Keratinocyte (primary cell): ENCODE measurements around the gene ANXA4. TPM values are rescaled to one million over a fixed set of nuclear protein-coding genes. Genes with fewer than 3 reads are reported as not detected.

Source experiments
- DNase-seq: peaks from one replicate; pipeline ENCODE4 v3.0.0-alpha.2; 2011; ENCODE audit warnings: low read depth, missing footprints, low spot score
- FAIRE-seq: peaks from 2 replicates; lab custom pipeline; 2011; peaks lifted over from hg19 to GRCh38; lab: Jason Lieb, UNC
- H2AFZ ChIP-seq: 2 replicates; pipeline ENCODE4 v1.6.0; 2012; ENCODE audit warnings: low read length, control low read depth, inconsistent platforms; ENCODE audit not compliant: control insufficient read depth
- H3K27ac ChIP-seq: 2 replicates; pipeline ENCODE4 v1.5.1; 2011; ENCODE audit warnings: low read length; ENCODE audit not compliant: control insufficient read depth, insufficient read depth
- H3K27me3 ChIP-seq: 3 replicates; pipeline ENCODE4 v1.6.0; 2011; ENCODE audit warnings: low read length; ENCODE audit not compliant: control insufficient read depth, insufficient read depth; ENCODE audit errors: extremely low read depth
- H3K36me3 ChIP-seq, 2 experiments: 2 replicates in 1 of 2; 3 replicates in 1 of 2; pipeline ENCODE4 v1.5.1; 2011; ENCODE audit warnings: low read length in 2 of 2, mild to moderate bottlenecking in 1 of 2; ENCODE audit not compliant: control insufficient read depth in 2 of 2, insufficient read depth in 2 of 2; ENCODE audit errors: extremely low read depth in 1 of 2
- H3K4me1 ChIP-seq: 3 replicates; pipeline ENCODE4 v1.5.1; 2011; ENCODE audit warnings: low read length; ENCODE audit not compliant: control insufficient read depth, insufficient read depth; ENCODE audit errors: extremely low read depth
- H3K4me2 ChIP-seq: 3 replicates; pipeline ENCODE4 v1.6.0; 2011; ENCODE audit warnings: low read depth, low read length; ENCODE audit not compliant: control insufficient read depth, insufficient read depth; ENCODE audit errors: extremely low read depth
- H3K4me3 ChIP-seq, 3 experiments: fragments of 200-600 bp in 1 of 3; sonication (generic) in 1 of 3; 2 replicates in 2 of 3; 3 replicates in 1 of 3; pipeline ENCODE4 v1.5.1; 2011 to 2016; ENCODE audit warnings: low read length in 3 of 3, mild to moderate bottlenecking in 3 of 3, control low read depth in 2 of 3, inconsistent platforms in 1 of 3, low read depth in 1 of 3, mixed read lengths in 1 of 3, mixed run types in 1 of 3, moderate library complexity in 1 of 3; ENCODE audit not compliant: control insufficient read depth in 2 of 3, insufficient read depth in 2 of 3; ENCODE audit errors: extremely low read depth in 1 of 3
- H3K79me2 ChIP-seq: 2 replicates; pipeline ENCODE4 v1.6.0; 2012; ENCODE audit warnings: low read length; ENCODE audit not compliant: control insufficient read depth, insufficient read depth
- H3K9ac ChIP-seq: 3 replicates; pipeline ENCODE4 v1.6.0; 2011; ENCODE audit warnings: low read length; ENCODE audit not compliant: control insufficient read depth, insufficient read depth; ENCODE audit errors: extremely low read depth
- H3K9me1 ChIP-seq: 3 replicates; pipeline ENCODE4 v1.6.0; 2011; ENCODE audit warnings: low read length; ENCODE audit not compliant: control insufficient read depth, insufficient read depth; ENCODE audit errors: extremely low read depth
- H3K9me3 ChIP-seq: 2 replicates; pipeline ENCODE4 v1.5.1; 2012; ENCODE audit warnings: low read depth, low read length; ENCODE audit not compliant: control insufficient read depth
- H4K20me1 ChIP-seq: 3 replicates; pipeline ENCODE4 v1.6.0; 2011; ENCODE audit warnings: low read length; ENCODE audit not compliant: control insufficient read depth, insufficient read depth; ENCODE audit errors: extremely low read depth
- EZH2 ChIP-seq: IDR thresholded peaks from one replicate; pipeline ENCODE4 v1.6.1; 2012; ENCODE audit warnings: inconsistent platforms, mild to moderate bottlenecking, low read length, moderate library complexity
- dilution Hi-C: fragments of 300-500 bp; cut with MboI; formaldehyde crosslinking; loops from one replicate; pipeline ENCODE4 v1.7.0; 2020; ENCODE audit warnings: low sequenced_read_pairs; ENCODE audit not compliant: extremely low pct_ligation_motif_present
- polyA plus RNA-seq, 5 experiments: library from polyadenylated mRNA; depleted of rRNA in 3 of 5; stranded (reverse) in 3 of 5; stranded (forward) in 1 of 5; unstranded in 1 of 5; fragments of >200 nt; gene quantifications; 1 replicate in 1 of 5; 2 replicates in 3 of 5; 3 replicates in 1 of 5; pipeline versions ENCODE4 v1.2.1 to v1.2.3, GENCODE V29; 2011 to 2012; ENCODE audit warnings: missing spikeins in 2 of 5, low read depth in 1 of 5, low replicate concordance in 1 of 5
- TF ChIP-seq, protein P1 (sequence below), 3 experiments: IDR thresholded peaks in 1 of 3; conservative IDR thresholded peaks in 1 of 3; optimal IDR thresholded peaks in 1 of 3; 2 replicates in 2 of 3; 3 replicates in 1 of 3; pipeline versions ENCODE3 to v1.5.1; 2011; ENCODE audit warnings: low read length in 3 of 3, mild to moderate bottlenecking in 3 of 3, moderate library complexity in 2 of 3, control low read depth in 1 of 3, inconsistent platforms in 1 of 3; ENCODE audit not compliant: insufficient read depth in 2 of 3; ENCODE audit errors: extremely low read depth in 1 of 3

ANXA4 gene
- polyA plus RNA-seq, 1 donor (not counting 4 experiments of a cell fraction or from before 2014, with no cell fraction given), result 209 TPM

- dilution Hi-C loops, result no loop called here
- no peaks in the 10 kb centered on the region for H3K9me1 ChIP-seq
- H3K4me2 ChIP-seq, result no peak overlapping the region
- no peak for TF ChIP-seq EZH2
- TF ChIP-seq, protein P1, sequence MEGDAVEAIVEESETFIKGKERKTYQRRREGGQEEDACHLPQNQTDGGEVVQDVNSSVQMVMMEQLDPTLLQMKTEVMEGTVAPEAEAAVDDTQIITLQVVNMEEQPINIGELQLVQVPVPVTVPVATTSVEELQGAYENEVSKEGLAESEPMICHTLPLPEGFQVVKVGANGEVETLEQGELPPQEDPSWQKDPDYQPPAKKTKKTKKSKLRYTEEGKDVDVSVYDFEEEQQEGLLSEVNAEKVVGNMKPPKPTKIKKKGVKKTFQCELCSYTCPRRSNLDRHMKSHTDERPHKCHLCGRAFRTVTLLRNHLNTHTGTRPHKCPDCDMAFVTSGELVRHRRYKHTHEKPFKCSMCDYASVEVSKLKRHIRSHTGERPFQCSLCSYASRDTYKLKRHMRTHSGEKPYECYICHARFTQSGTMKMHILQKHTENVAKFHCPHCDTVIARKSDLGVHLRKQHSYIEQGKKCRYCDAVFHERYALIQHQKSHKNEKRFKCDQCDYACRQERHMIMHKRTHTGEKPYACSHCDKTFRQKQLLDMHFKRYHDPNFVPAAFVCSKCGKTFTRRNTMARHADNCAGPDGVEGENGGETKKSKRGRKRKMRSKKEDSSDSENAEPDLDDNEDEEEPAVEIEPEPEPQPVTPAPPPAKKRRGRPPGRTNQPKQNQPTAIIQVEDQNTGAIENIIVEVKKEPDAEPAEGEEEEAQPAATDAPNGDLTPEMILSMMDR (optimal IDR thresholded peaks at IDR 0.05 in 1 of 3, IDR thresholded peaks at IDR 0.05 in 1 of 3, conservative IDR thresholded peaks at IDR 0.05 in 1 of 3; ENCODE audit: extremely low read depth in 1 of 3, insufficient read depth in 2 of 3, low read length in 3 of 3), result no peak
- no peaks in the 10 kb centered on the region for H3K36me3 ChIP-seq
- no peaks in the 10 kb centered on the region for H4K20me1 ChIP-seq
- H3K27ac ChIP-seq, result no peak overlapping the region
- no peak overlapping the region for H2AFZ ChIP-seq
- H3K4me1 ChIP-seq, result peaks cover 11% of the 10 kb centered on the region
- DNase-seq, result no peak
- H3K9ac ChIP-seq, result no peak overlapping the region
- no peaks in the 10 kb centered on the region for H3K79me2 ChIP-seq
- H3K4me3 ChIP-seq, result no peak overlapping the region
- H3K9me3 ChIP-seq, result no peaks in the 10 kb centered on the region
- FAIRE-seq, result no peak
- no peaks in the 10 kb centered on the region for H3K27me3 ChIP-seq
Observed at GRCh38 chr2:69715964-69716363, 26.0 kb upstream of the ANXA4 start.

DNA sequence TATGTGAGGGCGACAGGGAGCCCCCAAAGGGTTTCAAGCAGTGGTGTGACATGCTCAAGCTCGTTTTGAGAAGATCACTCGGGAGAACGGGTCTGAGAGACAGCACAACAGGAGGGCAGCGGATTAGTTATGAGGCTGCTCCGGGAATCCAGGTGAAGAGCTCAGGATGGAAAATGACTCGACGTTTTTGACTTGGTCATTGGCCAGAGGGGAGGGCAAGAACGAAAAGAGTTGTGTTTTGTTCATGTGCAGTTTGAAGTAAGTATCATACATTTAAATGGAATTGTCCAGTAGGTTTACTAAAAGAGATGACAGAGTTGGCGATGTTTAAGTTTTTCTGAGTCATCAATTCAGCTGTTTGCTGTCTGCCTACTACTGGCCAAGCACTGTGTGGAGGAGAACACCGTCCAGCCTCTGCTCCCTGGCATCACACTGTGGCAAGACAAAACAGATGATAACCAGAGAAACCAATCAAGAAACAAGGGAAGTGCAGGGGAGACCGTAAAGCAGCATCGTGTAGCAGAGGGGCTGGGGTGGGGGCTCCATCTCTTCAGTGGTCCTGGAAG lies 25.3 kb upstream of the ANXA4 start:
- H2AFZ ChIP-seq, result no peak overlapping the region

More for the DNA sequence above, 25.3 kb upstream of the ANXA4 start:
- Histone ChIP-seq H3K27ac (no peak overlapping the region), H3K27me3 (no peaks in the 10 kb centered on the region), H3K79me2 (no peaks in the 10 kb centered on the region), H3K9me3 (no peaks in the 10 kb centered on the region), H3K4me3 (no peak overlapping the region), H3K4me1 (peaks cover 11% of the 10 kb centered on the region), H3K9me1 (no peaks in the 10 kb centered on the region), H4K20me1 (no peaks in the 10 kb centered on the region), H3K9ac (no peak overlapping the region), H3K4me2 (no peak overlapping the region), H3K36me3 (no peaks in the 10 kb centered on the region)
- no peak for FAIRE-seq
- no peak for DNase-seq
- no peak for TF ChIP-seq EZH2
- TF ChIP-seq, protein P1 (optimal IDR thresholded peaks at IDR 0.05 in 1 of 3, IDR thresholded peaks at IDR 0.05 in 1 of 3, conservative IDR thresholded peaks at IDR 0.05 in 1 of 3; ENCODE audit: extremely low read depth in 1 of 3, insufficient read depth in 2 of 3, low read length in 3 of 3), result no peak
- dilution Hi-C loops, result no loop called here
